CD8-positive, alpha-beta memory T cell (primary cell): ENCODE measurements around the gene CRISP1. TPM values are rescaled to one million over a fixed set of nuclear protein-coding genes. Genes with fewer than 3 reads are reported as not detected.
"Not testable (repeated sequence)": the region's sequence is repeated elsewhere in the genome, so short reads cannot be mapped to it uniquely, and the experiment has no call there.

Source experiments
- CTCF ChIA-PET: fragments of 350-600 bp; sonication (Branson Sonifier 250); formaldehyde crosslinking; loops from one replicate; lab custom pipeline; 2021; ENCODE audit warnings: antibody characterized with exemption; lab: Charles Lee
- POLR2A ChIA-PET: fragments of 350-600 bp; sonication (Branson Sonifier 250); formaldehyde crosslinking; loops from one replicate; lab custom pipeline; 2021; ENCODE audit warnings: antibody characterized with exemption; lab: Charles Lee
- DNase-seq, 5 donors: peaks; one replicate each; pipeline versions ENCODE4 v3.0.0 to v3.0.0-alpha.2; 2020 to 2022; ENCODE audit warnings: mixed read lengths in 1 of 5
- H3K27ac ChIP-seq: one replicate; pipeline ENCODE4 v1.7.0; 2013; ENCODE audit warnings: low read depth, mild to moderate bottlenecking, low read length, moderate library complexity
- H3K27me3 ChIP-seq: 2 replicates; pipeline ENCODE4 v1.7.0; 2013; ENCODE audit warnings: low read length, mild to moderate bottlenecking; ENCODE audit not compliant: insufficient read depth, poor library complexity, severe bottlenecking
- H3K36me3 ChIP-seq: 2 replicates; pipeline ENCODE4 v1.7.0; 2013; ENCODE audit warnings: mild to moderate bottlenecking, low read length, moderate library complexity; ENCODE audit not compliant: insufficient read depth
- H3K4me1 ChIP-seq: 2 replicates; pipeline ENCODE4 v1.7.0; 2013; ENCODE audit warnings: mild to moderate bottlenecking, low read length, moderate library complexity; ENCODE audit not compliant: insufficient read depth
- H3K4me3 ChIP-seq: 2 replicates; pipeline ENCODE4 v1.7.0; 2013; ENCODE audit warnings: mild to moderate bottlenecking, low read length
- H3K9me3 ChIP-seq: 2 replicates; pipeline ENCODE4 v1.7.0; 2013; ENCODE audit warnings: mild to moderate bottlenecking, low read length
- H3K27ac Mint-ChIP-seq, 8 donors: one replicate each; pipeline ENCODE4 v1.8.0; 2020 to 2021; ENCODE audit warnings: mixed read lengths in 8 of 8, mild to moderate bottlenecking in 6 of 8, inconsistent platforms in 3 of 8, moderate library complexity in 3 of 8
- H3K27me3 Mint-ChIP-seq, 2 donors: one replicate each; pipeline ENCODE4 v1.8.0; 2020 to 2021; ENCODE audit warnings: mixed read lengths in 2 of 2, mild to moderate bottlenecking in 1 of 2, moderate library complexity in 1 of 2
- H3K36me3 Mint-ChIP-seq, 3 donors: one replicate each; pipeline ENCODE4 v1.8.0; 2020 to 2021; ENCODE audit warnings: mixed read lengths in 3 of 3, inconsistent platforms in 1 of 3, mild to moderate bottlenecking in 1 of 3
- H3K4me1 Mint-ChIP-seq, 3 donors: one replicate each; pipeline ENCODE4 v1.8.0; 2020 to 2021; ENCODE audit warnings: mixed read lengths in 3 of 3, inconsistent platforms in 1 of 3, mild to moderate bottlenecking in 1 of 3
- H3K4me3 Mint-ChIP-seq, 7 donors: one replicate each; pipeline ENCODE4 v1.8.0; 2020 to 2021; ENCODE audit warnings: mixed read lengths in 7 of 7, mild to moderate bottlenecking in 6 of 7, moderate library complexity in 4 of 7, inconsistent platforms in 2 of 7
- H3K9me3 Mint-ChIP-seq, 5 donors: one replicate each; pipeline ENCODE4 v1.8.0; 2020 to 2022; ENCODE audit warnings: mixed read lengths in 5 of 5, mild to moderate bottlenecking in 3 of 5, moderate library complexity in 2 of 5, inconsistent platforms in 1 of 5
- polyA plus RNA-seq: library from polyadenylated mRNA; unstranded; fragments of 300-500 nt; fragmentation: Illumina TruSeq; gene quantifications from one replicate; pipeline ENCODE4 v1.2.3, GENCODE V29; 2021
- total RNA-seq, 2 experiments: library from RNA; stranded (reverse); gene quantifications; one replicate each; pipeline ENCODE4 v1.2.3, GENCODE V29; 2021

Gene CRISP1
- total and polyA plus RNA-seq, 3 experiments from 2014 or later: not detected

- Histone ChIP-seq H3K27me3 (no peaks in the 10 kb centered on the region), H3K4me1 (no peaks in the 10 kb centered on the region), H3K9me3 (no peaks in the 10 kb centered on the region), H3K36me3 (no peaks in the 10 kb centered on the region), H3K4me3 (no peak overlapping the region), H3K27ac (no peak overlapping the region)
- DNase-seq: no peak
- Mint-ChIP-seq H3K27ac (no peak overlapping the region), H3K4me1 (no peaks in the 10 kb centered on the region), H3K9me3 (peaks cover 0 to 8% (median 4%) of the 10 kb centered on the region in 5 donors), H3K36me3 (no peaks in the 10 kb centered on the region), H3K27me3 (no peaks in the 10 kb centered on the region), H3K4me3 (no peak overlapping the region)
- ChIA-PET POLR2A (no interaction called here), CTCF (no interaction called here)
Observed at GRCh38 chr6:49902856-49903255, 36.5 kb upstream of the CRISP1 start.

- no peak overlapping the region for H3K4me3 Mint-ChIP-seq
- no peaks in the 10 kb centered on the region for H3K36me3 Mint-ChIP-seq
- H3K9me3 Mint-ChIP-seq: peaks cover 0 to 23% (median 12%) of the 10 kb centered on the region in 5 donors
Observed at GRCh38 chr6:49898904-49899566, 32.7 kb upstream of the CRISP1 start.

GRCh38 chr6:49895553-49895952 is 29.2 kb upstream of the CRISP1 start:
- H3K27me3 Mint-ChIP-seq, H3K36me3 Mint-ChIP-seq, H3K4me1 ChIP-seq, H3K27ac Mint-ChIP-seq, H3K27me3 ChIP-seq, DNase-seq, H3K9me3 ChIP-seq, H3K36me3 ChIP-seq, CTCF ChIA-PET, H3K4me1 Mint-ChIP-seq, H3K27ac ChIP-seq, H3K4me3 Mint-ChIP-seq, POLR2A ChIA-PET, H3K4me3 ChIP-seq: not testable (repeated sequence)
- H3K9me3 Mint-ChIP-seq: peaks cover 0 to 30% (median 20%) of the 10 kb centered on the region in 5 donors

More at GRCh38 chr6:49898904-49899566, 32.7 kb upstream of the CRISP1 start:
- Histone ChIP-seq H3K27me3 (no peaks in the 10 kb centered on the region), H3K4me1 (no peaks in the 10 kb centered on the region), H3K36me3 (no peaks in the 10 kb centered on the region), H3K27ac (no peak overlapping the region), H3K9me3 (no peaks in the 10 kb centered on the region), H3K4me3 (no peak overlapping the region)
- POLR2A ChIA-PET: no interaction called here
- Mint-ChIP-seq H3K4me1 (no peaks in the 10 kb centered on the region), H3K27me3 (no peaks in the 10 kb centered on the region), H3K27ac (no peak overlapping the region)
- no peak for DNase-seq
- CTCF ChIA-PET: no interaction called here

- no peak for DNase-seq
- Mint-ChIP-seq H3K4me1 (no peaks in the 10 kb centered on the region), H3K27me3 (no peaks in the 10 kb centered on the region), H3K9me3 (peaks cover 0 to 32% (median 19%) of the 10 kb centered on the region in 5 donors), H3K36me3 (no peaks in the 10 kb centered on the region), H3K27ac (no peak overlapping the region), H3K4me3 (no peak overlapping the region)
- H3K36me3 ChIP-seq: no peaks in the 10 kb centered on the region
- peaks cover 4% of the 10 kb centered on the region for H3K9me3 ChIP-seq
- H3K27ac ChIP-seq: no peak overlapping the region
- CTCF ChIA-PET: no interaction called here
- H3K4me1 ChIP-seq: no peaks in the 10 kb centered on the region
- no peak overlapping the region for H3K4me3 ChIP-seq
- no peaks in the 10 kb centered on the region for H3K27me3 ChIP-seq
- POLR2A ChIA-PET: no interaction called here
Observed at GRCh38 chr6:49892280-49892679, 25.9 kb upstream of the CRISP1 start.

GRCh38 chr6:49890988-49891387 is 24.7 kb upstream of the CRISP1 start:
- no peak overlapping the region for H3K27ac Mint-ChIP-seq
- H3K4me1 ChIP-seq: no peaks in the 10 kb centered on the region
- no peak overlapping the region for H3K4me3 Mint-ChIP-seq
- no peak overlapping the region for H3K4me3 ChIP-seq
- no peak overlapping the region for H3K27ac ChIP-seq
- H3K27me3 ChIP-seq: no peaks in the 10 kb centered on the region
- ChIA-PET POLR2A (no interaction called here), CTCF (no interaction called here)
- H3K9me3 ChIP-seq: peaks cover 4% of the 10 kb centered on the region
- H3K27me3 Mint-ChIP-seq: no peaks in the 10 kb centered on the region
- peaks cover 0 to 29% (median 16%) of the 10 kb centered on the region in 5 donors for H3K9me3 Mint-ChIP-seq
- no peaks in the 10 kb centered on the region for H3K36me3 Mint-ChIP-seq
- DNase-seq: no peak
- H3K4me1 Mint-ChIP-seq: no peaks in the 10 kb centered on the region
- no peaks in the 10 kb centered on the region for H3K36me3 ChIP-seq

GRCh38 chr6:49888742-49889431 is 22.6 kb upstream of the CRISP1 start:
- Mint-ChIP-seq H3K4me1 (no peaks in the 10 kb centered on the region), H3K4me3 (no peak overlapping the region), H3K9me3 (peaks cover 2 to 26% (median 8%) of the 10 kb centered on the region in 5 donors), H3K36me3 (no peaks in the 10 kb centered on the region), H3K27me3 (no peaks in the 10 kb centered on the region), H3K27ac (no peak overlapping the region)
- Histone ChIP-seq H3K27ac (no peak overlapping the region), H3K27me3 (no peaks in the 10 kb centered on the region), H3K4me3 (no peak overlapping the region), H3K36me3 (no peaks in the 10 kb centered on the region), H3K9me3 (peaks cover 4% of the 10 kb centered on the region), H3K4me1 (no peaks in the 10 kb centered on the region)
- DNase-seq: no peak
- ChIA-PET POLR2A (no interaction called here), CTCF (no interaction called here)

- POLR2A ChIA-PET: no interaction called here
Observed at GRCh38 chr6:49868951-49869529, 2.7 kb upstream of the CRISP1 start.

GRCh38 chr6:49856282-49856681 is 10.1 kb downstream of the CRISP1 start:
- Histone ChIP-seq H3K27ac (no peak overlapping the region), H3K4me3 (no peak overlapping the region), H3K36me3 (no peaks in the 10 kb centered on the region), H3K27me3 (no peaks in the 10 kb centered on the region), H3K4me1 (no peaks in the 10 kb centered on the region), H3K9me3 (no peaks in the 10 kb centered on the region)
- no peaks in the 10 kb centered on the region for H3K36me3 Mint-ChIP-seq
- POLR2A ChIA-PET: no interaction called here
- H3K27me3 Mint-ChIP-seq: no peaks in the 10 kb centered on the region
- H3K4me3 Mint-ChIP-seq: no peak overlapping the region
- CTCF ChIA-PET: no interaction called here
- peaks cover 0 to 6% (median 2%) of the 10 kb centered on the region in 5 donors for H3K9me3 Mint-ChIP-seq
- no peaks in the 10 kb centered on the region for H3K4me1 Mint-ChIP-seq
- DNase-seq: no peak
- no peak overlapping the region for H3K27ac Mint-ChIP-seq

More at GRCh38 chr6:49868951-49869529, 2.7 kb upstream of the CRISP1 start:
- Histone ChIP-seq H3K9me3 (no peaks in the 10 kb centered on the region), H3K27ac (no peak overlapping the region), H3K27me3 (no peaks in the 10 kb centered on the region), H3K36me3 (no peaks in the 10 kb centered on the region), H3K4me1 (no peaks in the 10 kb centered on the region), H3K4me3 (no peak overlapping the region)
- Mint-ChIP-seq H3K36me3 (no peaks in the 10 kb centered on the region), H3K9me3 (peaks cover 0 to 18% (median 2%) of the 10 kb centered on the region in 5 donors), H3K4me3 (no peak overlapping the region), H3K27me3 (no peaks in the 10 kb centered on the region), H3K4me1 (no peaks in the 10 kb centered on the region), H3K27ac (no peak overlapping the region)
- no peak for DNase-seq
- CTCF ChIA-PET: no interaction called here
